Mesothelial cell of epicardium (in vitro differentiated cells): ENCODE data around the gene GFER. TPM values are rescaled to one million over a fixed set of nuclear protein-coding genes. Genes with fewer than 3 reads are reported as not detected.
A peak's percentile ranks its signal among the peaks of the same experiment; 100 is the strongest.

ENCODE experiments used
- DNase-seq, 2 experiments: peaks; one replicate each; pipeline ENCODE4 v3.0.0; 2021; ENCODE audit warnings: low spot score in 2 of 2; ENCODE audit not compliant: unreplicated experiment in 2 of 2
- H3K27ac Mint-ChIP-seq: 2 replicates; pipeline ENCODE4 v1.8.0; 2021; ENCODE audit warnings: mixed read lengths
- H3K27me3 Mint-ChIP-seq: 2 replicates; pipeline ENCODE4 v1.8.0; 2021; ENCODE audit warnings: low read depth, mixed read lengths
- H3K36me3 Mint-ChIP-seq: 2 replicates; pipeline ENCODE4 v1.8.0; 2021; ENCODE audit warnings: mixed read lengths
- H3K4me1 Mint-ChIP-seq: 2 replicates; pipeline ENCODE4 v1.8.0; 2021; ENCODE audit warnings: mixed read lengths
- H3K4me3 Mint-ChIP-seq: 2 replicates; pipeline ENCODE4 v1.8.0; 2021; ENCODE audit warnings: mild to moderate bottlenecking, moderate library complexity, mixed read lengths
- H3K9me3 Mint-ChIP-seq: 2 replicates; pipeline ENCODE4 v1.8.0; 2021; ENCODE audit warnings: mixed read lengths
- CTCF ChIP-seq: fragments of 200-600 bp; sonication (generic); IDR thresholded peaks from one replicate; pipeline ENCODE4 v1.5.0; 2021; ENCODE audit warnings: antibody characterized with exemption; ENCODE audit not compliant: unreplicated experiment
- total RNA-seq: library from RNA; stranded (reverse); gene quantifications from 3 replicates; pipeline ENCODE4 v1.2.1, GENCODE V29; 2021

Gene GFER
- total RNA-seq, 1 donor from 2014 or later = 23.7 TPM

DNA sequence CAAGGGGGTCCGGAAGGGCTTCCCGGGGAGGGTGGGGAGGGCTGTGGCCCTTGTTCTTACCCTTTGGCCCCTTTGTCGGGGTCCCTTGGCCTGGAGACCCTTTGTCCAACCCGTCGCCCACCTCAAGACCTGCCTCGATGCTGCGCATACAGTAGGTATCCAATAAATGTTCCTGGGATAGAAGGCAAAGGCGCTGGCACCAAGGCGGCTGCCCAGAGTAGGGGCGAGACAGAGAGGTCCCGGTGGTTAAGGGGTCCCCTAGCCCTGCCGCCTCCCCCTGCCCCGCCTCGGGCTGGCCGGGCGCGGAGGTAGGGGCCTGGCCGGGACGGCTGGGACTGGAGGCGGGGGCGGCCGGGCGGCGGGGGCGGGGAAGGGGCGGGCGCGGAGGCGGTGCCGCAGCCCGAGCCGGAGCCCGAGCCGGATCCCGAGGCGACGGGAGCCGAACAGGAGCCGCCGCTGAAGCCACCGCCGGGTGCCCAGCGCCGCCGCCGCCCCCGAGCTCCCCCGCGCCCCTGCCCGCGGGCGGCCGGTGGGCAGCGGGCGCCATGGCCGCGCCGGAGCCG is 42.5 kb downstream of the GFER start, which contains the start of gene NHERF2:
Gene NHERF2, plus strand, starts transcription at position 442 of the 563 bp plus-strand sequence. Its CDS starts 104 bp downstream, at position 546.
- peak in 1 of 2 experiments; percentile 26 for DNase-seq
- H3K27me3 Mint-ChIP-seq = peaks cover 13% of the 10 kb centered on the region
- H3K27ac Mint-ChIP-seq = peak within 1 kb of the TSS; percentile 39
- peaks cover 27% of the 10 kb centered on the region for H3K4me1 Mint-ChIP-seq
- peaks cover 2% of the 10 kb centered on the region for H3K36me3 Mint-ChIP-seq
- no peaks in the 10 kb centered on the region for H3K9me3 Mint-ChIP-seq
- H3K4me3 Mint-ChIP-seq = peak within 1 kb of the TSS; percentile 79
- no peak for TF ChIP-seq CTCF

GRCh38 chr16:2027024-2028010 is 43.3 kb downstream of the GFER start:
- DNase-seq = no peak
- Mint-ChIP-seq H3K4me1 (peaks cover 29% of the 10 kb centered on the region), H3K4me3 (peak overlapping the region; percentile 79), H3K27ac (peak overlapping the region; percentile 39), H3K36me3 (peaks cover 2% of the 10 kb centered on the region), H3K27me3 (peaks cover 6% of the 10 kb centered on the region), H3K9me3 (no peaks in the 10 kb centered on the region)
- no peak for TF ChIP-seq CTCF

DNA sequence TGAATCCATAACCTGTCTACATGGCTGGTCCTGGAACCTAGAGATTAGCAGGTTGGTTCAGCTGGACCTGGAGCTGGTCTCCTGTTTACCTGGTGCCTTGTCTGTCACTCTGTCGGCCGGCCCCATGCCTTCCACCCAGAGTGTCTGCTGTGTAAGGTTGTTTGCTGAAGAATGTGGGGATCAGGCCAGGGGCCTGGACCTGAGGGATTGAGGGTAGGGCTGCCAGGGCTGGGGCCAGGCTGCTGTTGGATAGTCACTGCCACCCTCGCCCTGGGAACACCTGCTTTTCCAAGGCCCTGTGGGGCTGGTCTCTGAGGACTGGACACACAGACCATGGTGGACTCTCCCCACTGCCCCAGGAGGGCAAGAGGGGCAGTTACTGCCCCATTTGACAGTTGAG is 44.2 kb downstream of the GFER start:
- peaks cover 2% of the 10 kb centered on the region for H3K36me3 Mint-ChIP-seq
- H3K27me3 Mint-ChIP-seq = no peaks in the 10 kb centered on the region
- peaks cover 24% of the 10 kb centered on the region for H3K4me1 Mint-ChIP-seq
- H3K27ac Mint-ChIP-seq = no peak overlapping the region
- TF ChIP-seq CTCF = no peak
- DNase-seq = no peak
- peak overlapping the region; percentile 79 for H3K4me3 Mint-ChIP-seq
- no peaks in the 10 kb centered on the region for H3K9me3 Mint-ChIP-seq

GRCh38 chr16:2028620-2029220 is 44.7 kb downstream of the GFER start:
- Mint-ChIP-seq H3K9me3 (no peaks in the 10 kb centered on the region), H3K27ac (no peak overlapping the region), H3K27me3 (no peaks in the 10 kb centered on the region), H3K4me1 (peaks cover 26% of the 10 kb centered on the region), H3K4me3 (no peak overlapping the region), H3K36me3 (peaks cover 2% of the 10 kb centered on the region)
- DNase-seq = no peak
- no peak for TF ChIP-seq CTCF

DNA sequence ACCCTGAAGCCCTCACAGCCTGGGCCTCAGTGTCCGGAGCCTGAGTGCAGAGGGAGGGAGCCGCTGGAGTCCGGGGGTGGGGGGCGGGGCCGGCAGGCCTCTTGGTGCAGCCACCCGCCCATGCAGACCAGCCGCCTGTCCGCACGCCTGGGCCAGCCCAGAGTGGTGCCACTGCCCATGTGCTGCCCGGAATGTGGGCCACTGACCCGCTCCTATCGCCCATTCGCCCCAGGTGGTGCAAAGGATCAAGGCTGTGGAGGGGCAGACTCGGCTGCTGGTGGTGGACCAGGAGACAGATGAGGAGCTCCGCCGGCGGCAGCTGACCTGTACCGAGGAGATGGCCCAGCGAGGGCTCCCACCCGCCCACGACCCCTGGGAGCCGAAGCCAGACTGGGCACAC is 45.4 kb downstream of the GFER start:
- no peaks in the 10 kb centered on the region for H3K27me3 Mint-ChIP-seq
- DNase-seq = no peak
- H3K27ac Mint-ChIP-seq = no peak overlapping the region
- peaks cover 2% of the 10 kb centered on the region for H3K36me3 Mint-ChIP-seq
- TF ChIP-seq CTCF = no peak
- H3K4me3 Mint-ChIP-seq = no peak overlapping the region
- H3K4me1 Mint-ChIP-seq = peaks cover 25% of the 10 kb centered on the region
- no peaks in the 10 kb centered on the region for H3K9me3 Mint-ChIP-seq
